Stomach (tissue), 4 donors: ENCODE data around the gene SIK2.

Experiments used
- CTCF ChIP-seq, 7 experiments: fragments of 450-650 bp in 4 of 7; fragments of 200-600 bp in 3 of 7; sonication (generic) in 3 of 7; IDR thresholded peaks; one replicate each; pipeline ENCODE4 v1.5.1; 2016 to 2019; ENCODE audit warnings: antibody characterized with exemption in 7 of 7, control low read depth in 2 of 7, mild to moderate bottlenecking in 1 of 7
- EP300 ChIP-seq: sonication (generic); formaldehyde crosslinking; IDR thresholded peaks from one replicate; pipeline ENCODE4 v1.6.1; 2017; ENCODE audit warnings: antibody characterized with exemption

GRCh38 chr11:111598559-111598958 is 3.7 kb upstream of the SIK2 start:
- TF ChIP-seq CTCF (IDR thresholded peaks at IDR 0.05) = no peak
- no peak for TF ChIP-seq EP300
